GM10847 (cell line): ENCODE data around the gene C2CD2.

Source experiments
- POLR2A ChIP-seq: IDR thresholded peaks from 2 replicates; pipeline ENCODE4 v1.6.1; 2011; ENCODE audit not compliant: insufficient read length; ENCODE audit errors: extremely low read depth

C2CD2 gene

DNA sequence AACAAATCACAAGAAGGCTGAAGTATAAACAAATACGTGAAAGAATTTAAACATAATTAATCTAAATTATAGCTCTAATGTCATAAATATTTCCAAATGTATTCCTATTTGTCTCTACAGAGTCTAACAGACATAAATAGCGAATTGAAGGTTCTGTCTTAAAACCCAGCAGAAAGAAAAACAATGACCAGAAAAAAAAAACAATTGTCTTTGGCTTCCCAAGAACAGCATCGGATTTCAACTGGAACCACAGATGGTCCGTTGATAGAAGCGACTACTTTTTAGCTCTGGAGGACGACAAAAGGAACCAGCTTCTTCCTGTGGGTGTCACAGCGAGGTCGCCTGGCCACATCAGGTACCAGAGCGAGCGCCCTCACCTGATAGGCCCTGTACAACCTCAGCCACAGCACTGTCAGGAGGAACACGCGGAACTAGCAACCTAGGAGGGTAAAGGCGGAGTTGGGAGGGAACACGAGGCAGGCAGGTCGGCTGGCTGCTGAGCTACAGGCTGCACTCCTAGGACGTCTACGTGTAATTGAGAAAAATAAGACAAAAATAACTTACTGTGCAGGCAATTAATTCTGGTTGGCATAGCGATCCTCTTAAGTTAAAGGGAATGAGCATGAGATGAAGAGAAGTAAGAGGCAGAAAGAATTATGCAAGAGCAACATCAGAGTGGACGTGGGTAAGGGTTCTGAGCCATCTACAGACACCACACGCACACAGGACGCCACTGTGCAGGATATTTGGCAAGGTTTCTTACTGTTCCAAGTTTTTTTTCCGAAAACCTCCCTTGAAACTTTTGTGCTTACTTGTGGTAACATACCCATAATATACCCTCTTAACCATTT is 58.0 kb downstream of the C2CD2 start:
- TF ChIP-seq POLR2A: no peak

DNA sequence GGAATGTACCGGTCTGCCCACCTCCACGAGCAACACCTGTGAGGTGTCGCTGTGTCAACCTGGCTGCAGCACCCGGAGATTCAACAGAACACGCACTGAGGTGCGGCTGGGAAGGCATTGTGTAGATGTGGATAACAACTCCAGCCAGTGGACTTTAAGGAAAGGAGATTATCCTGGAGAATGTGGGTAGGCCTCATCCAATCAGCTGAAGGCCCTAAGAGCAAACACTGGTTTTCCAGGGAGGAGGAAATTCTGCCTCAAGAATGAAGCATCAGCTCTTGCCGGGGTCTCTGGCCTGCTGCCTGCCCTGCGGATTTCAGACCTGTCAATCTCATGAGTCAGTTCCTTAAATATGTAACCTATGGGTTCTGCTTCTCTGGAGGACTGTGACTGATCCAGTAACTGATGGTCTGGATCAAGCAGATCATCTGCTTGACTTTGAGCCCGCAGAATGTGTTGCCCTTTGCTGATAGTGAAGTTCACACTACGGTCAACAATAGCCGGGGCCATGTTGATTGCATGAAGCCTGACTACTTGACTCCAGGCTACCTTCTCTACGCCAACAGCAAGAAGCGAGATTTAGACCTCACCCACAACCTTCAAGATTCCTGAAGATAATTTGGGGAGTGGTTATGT is 58.8 kb downstream of the C2CD2 start:
- no peak for TF ChIP-seq POLR2A

DNA sequence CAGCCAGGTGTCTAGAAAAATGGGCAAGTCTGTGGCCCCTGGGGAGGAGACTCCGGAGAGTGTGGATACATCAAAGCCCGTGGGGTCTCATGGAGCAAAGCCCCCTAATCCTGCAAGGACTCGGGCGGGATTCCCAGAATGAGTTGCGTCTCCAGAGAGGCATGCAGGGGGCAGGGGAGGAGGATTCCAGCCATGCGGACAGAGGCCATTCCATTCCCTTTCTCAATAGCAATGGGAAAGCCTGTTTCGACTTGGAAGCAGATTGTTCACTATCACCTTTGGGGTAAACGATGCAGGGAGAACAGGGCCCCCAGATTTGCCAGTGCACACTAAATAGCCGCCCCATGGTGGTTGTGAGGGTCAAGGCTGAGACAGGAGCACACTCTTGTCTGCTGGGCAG is 59.3 kb downstream of the C2CD2 start:
- TF ChIP-seq POLR2A: no peak

DNA sequence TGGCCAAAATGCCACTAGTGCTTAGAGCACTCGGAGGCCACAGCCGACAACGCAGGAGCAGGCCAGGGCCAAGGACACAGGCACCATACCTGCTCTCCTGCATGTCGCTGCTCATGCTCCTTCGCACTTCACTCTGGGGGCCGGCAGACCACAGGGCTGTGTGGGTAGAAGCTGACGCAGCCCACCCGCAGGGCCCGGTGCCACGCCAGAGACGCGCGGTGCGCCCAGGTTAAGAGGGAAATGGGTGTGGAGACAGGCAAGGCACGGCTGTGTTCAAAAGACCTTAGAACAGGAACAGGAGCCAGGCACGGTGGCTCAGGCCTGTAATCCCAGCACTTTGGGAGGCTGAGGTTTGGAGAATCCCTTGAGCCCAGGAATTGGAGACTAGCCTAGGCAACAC is 61.1 kb downstream of the C2CD2 start:
- no peak for TF ChIP-seq POLR2A

DNA sequence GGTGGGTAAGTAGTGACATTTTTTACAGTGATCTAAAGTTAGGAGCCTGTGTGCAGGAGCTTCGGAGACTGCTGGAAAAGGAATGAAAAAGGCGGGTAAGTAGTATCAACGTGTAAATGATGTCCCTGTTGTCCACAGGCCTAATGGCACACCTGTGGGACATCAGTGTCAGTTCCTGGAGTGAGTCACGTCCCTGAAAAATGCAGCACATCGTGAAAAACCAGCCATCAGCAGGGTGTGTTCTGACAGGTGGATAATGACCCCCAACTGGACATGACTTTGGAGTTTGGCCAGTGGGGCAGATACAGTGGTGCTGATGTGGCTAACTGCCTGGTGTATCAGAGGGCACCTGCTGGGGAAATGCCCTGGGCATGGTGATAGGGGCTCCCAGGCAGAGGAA is 62.7 kb downstream of the C2CD2 start:
- TF ChIP-seq POLR2A: no peak

DNA sequence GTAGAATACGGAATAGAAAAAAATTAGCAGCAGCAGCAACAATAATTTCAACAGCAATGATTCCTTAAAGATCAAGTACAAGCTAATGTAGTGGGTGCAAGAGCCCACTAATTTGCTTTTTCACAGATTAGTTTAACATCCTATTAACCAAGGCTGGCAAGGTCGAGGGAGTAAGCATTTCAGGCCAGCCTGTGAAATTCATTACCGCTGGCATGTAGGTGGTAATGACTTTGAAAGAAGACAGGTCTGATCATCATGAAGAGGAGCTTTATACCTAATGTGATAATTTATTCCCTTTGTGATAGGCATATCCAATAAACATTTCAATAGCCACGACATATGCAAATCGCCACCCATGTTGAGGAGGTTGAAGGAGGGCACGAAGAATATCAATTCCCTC is 63.5 kb downstream of the C2CD2 start:
- TF ChIP-seq POLR2A: no peak

DNA sequence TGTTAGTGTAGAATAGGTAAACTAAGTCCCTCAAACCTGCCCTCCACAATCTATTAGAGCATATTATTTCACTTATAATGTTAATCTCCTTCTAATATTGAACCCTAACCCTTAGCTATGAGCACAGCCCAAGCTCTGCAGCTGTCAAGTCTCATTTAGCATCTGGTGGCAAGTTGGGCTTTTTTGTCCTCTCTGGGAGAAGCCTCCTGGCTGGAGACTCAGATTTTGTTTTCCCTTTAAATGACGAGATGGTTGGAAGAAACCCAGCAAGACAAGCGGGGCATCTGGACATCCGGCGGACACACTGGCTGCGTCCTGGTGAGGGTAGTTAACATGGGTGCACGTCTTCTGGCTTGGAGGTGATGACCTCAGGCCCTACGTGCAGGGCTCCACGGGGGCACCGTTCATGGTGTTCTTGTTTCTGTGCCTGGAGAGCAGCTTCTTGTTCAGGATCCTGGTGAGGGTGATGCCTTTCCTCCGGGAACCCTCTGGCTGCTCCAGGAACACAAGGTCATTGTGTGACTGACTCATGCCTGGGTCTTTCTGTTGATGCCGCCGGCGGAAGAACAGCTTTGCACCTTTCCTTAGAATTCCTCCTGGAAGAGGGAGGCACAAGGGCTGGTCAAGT is 65.0 kb downstream of the C2CD2 start:
- TF ChIP-seq POLR2A: no peak

DNA sequence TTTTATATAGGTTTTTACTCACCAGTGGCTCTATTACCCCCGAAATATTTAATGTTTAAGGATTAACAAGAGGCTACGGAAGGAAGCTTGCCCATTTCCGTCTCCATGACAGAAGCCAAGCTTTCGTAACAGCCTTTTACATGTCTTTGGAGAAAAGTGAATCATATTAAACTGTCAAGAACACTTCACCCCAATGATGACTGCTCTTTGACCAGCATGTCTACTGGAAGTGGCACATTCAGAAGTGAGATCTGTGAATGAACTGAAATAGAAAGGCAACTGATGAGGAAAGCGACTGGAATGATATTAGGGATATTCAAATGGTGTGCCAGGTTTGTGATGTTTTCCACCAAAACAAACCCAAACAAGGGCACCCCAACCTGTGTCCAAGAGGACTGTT is 66.2 kb downstream of the C2CD2 start:
- no peak for TF ChIP-seq POLR2A

DNA sequence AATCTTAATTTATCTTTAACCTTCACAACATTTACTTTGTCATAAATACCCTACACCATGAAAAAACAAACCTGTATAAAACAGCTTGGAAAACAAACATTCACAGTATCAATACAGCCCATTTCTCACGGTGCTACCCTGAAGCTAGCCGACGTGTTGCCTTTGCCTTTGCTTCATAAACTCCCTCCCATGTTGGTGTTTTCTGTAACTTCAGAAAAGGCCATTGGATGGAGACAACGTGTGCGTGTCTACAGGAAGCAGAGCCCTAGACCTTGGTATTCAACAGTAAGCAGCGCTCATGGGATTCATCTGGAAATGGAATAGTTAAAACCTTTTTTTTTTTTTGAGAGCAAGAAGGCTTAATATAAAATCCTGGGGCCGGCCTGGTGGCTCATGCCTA is 67.5 kb downstream of the C2CD2 start:
- TF ChIP-seq POLR2A: no peak

DNA sequence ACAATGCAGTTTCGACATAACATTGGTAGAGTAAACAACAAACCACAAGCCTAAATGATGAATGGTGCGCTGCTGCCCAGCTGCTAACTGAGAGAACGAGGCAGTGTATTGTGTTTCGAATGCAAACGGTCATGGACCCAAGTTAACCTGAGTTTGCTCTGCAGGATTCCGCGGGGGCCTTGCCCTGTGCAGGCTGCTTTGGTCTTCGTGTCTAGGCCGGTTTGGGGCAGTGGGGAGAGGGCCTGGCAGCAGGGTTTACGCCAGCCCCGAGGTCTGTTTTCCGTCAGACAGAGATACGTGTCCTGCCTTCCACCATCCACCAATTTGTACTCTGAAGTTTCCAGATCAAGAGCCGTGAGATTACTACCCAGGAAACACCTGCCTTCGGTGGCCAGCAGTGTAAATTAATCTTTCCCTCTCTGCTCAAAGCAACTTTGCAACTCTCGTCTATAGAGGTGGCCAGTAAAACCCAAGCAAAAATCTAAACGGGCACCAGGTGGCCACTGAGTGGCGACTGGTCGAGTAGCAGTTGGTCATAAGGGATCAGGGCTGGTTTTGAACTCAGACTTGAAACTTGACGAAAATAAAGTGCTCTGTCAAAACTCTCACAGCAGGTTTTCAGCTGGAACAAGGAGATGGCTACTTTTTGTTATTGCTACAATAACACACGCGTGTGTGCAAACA is 68.3 kb downstream of the C2CD2 start:
- TF ChIP-seq POLR2A: no peak

DNA sequence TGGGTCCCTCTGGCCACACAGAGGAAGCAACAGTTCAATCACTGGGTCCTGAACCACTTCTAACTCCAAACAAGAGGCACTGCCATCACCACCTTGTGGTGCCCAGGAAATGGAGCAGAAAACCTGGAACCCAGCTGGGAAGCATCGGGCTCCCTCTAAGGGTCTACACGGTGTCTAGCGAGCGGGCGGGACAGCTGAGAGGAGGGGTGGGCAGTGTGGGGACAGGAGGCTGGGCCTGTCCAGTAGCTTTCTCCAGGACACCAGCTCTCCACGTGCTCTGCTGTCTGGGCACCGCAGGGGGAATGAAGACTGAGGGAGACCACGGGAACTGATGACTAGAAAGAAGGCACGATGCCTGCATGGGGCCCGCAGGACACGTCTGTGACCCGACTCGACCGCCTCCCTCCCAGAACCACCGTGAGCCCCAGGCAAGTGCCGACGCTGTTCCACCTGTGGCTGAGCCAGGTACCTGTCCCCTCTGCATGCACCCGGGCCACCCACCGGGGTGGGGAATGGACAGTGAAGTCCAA is 69.3 kb downstream of the C2CD2 start:
- TF ChIP-seq POLR2A: no peak

DNA sequence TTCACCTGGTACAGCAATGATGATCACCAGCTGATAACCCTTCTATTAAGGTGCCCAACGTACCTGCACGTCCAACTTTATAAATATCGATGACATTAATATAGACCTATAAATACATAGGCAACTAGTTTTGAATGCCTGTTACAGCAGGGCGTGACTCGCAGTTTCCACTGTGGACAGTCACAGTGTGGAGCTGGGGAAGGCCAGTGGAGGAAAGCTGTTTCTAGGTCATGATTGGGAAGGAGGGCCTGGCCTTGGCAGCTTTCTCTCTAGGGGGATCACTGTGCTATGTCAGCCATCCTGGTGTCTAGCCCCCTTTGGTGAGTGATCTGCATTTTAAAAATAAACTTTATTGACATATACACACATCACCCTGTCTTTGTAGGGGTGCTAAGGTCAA is 70.2 kb downstream of the C2CD2 start:
- TF ChIP-seq POLR2A: no peak

DNA sequence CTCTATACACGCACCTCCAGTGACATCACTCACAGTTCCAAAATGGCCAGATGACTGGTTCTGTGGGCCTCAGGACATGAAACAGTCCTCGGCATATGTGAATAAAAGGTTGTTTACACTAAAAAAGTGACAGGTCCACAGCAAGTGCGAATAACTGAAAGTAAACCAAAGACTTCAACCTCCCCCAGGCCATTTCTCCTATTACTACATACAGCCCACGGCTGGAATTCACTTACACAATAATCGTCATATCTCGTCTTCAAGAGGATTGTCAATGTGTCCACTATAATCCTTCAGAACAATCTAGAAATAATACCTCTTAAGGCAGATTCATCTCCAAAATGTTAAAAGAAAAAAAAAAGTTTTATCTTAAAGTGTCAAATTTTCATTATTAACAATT is 72.8 kb downstream of the C2CD2 start:
- TF ChIP-seq POLR2A: no peak

DNA sequence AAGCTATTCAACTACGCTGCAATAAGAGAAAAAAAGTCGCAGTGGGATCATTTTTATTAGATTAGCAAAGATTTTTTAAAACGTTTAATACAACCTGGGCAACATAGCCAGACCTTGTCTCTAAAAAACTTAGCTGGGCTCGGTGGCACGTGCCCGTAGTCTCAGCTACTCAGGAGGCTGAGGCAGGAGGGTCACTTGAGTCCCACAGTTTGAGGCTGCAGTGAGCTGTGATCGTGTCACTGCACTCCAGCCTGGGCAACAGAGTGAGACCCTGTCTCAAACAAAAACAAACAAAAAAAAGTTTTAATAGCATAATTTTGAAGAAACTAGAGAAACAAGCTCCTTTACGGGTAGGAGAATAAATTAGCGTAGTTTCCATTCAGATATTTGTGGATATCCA is 73.7 kb downstream of the C2CD2 start:
- TF ChIP-seq POLR2A: no peak

DNA sequence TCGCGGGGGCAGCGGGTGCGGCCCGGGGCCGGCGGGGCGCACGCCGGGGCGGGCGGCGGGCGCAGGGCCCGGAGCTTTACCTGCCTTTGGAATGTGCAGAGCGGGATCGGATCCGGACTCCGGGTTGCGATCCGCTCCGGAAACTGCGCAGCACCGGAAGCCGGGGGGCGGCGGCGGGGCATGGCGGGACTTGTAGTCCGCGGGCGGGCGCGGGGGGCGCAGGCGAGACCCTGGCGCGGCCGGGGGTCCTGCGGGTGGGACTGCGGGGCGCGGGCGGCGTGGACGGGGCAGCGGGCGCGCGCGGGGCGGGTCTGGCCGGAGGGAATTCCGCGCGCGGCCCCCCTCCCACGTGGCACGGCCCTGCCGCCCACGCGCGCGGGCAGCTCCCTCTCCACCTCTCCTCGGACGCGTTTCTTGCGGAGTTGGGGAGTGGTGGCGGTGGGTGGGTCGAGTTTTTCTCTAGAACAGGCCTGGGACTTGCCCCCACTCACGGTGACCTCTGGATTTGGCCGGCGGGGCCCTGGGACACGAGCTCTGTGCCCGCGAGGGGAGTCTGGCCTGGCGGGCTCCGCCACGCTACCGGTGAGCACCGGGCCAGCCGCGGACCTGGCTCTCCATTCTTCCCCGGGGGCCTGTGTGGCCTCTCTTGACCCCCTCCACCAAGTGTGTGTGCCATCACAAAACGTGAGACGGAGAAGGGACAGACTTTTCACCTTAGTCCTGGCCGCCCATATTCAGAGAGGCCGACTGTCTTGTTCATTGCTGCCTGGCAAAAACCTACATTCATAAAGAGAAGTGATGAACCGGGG is 74.4 kb downstream of the C2CD2 start, which contains the start of gene PRDM15:
TSS of gene PRDM15 (minus strand) at position 155 of the 809 bp plus-strand sequence. CDS start 18,981 bp downstream, outside the sequence.
- TF ChIP-seq POLR2A: no peak
